NCI-H526 (cell line): Measurements from ENCODE around the gene ABCA5.

ENCODE experiments used
- DNase-seq, 2 experiments: peaks; one replicate each; lab custom pipeline; 2025; lab: John Stamatoyannopoulos, UW

The ABCA5 gene

GRCh38 chr17:69327060-69327831 lies at the start of gene ABCA5:
ABCA5 (minus strand) TSS chr17:69327133; CDS start chr17:69314415, 12,718 bp downstream.
- DNase-seq = peak; percentile 78 to 97

GRCh38 chr17:69375229-69375628 lies 48.3 kb upstream of the ABCA5 start:
- DNase-seq = no peak

- DNase-seq = no peak
Observed at GRCh38 chr17:69373069-69373468, 46.1 kb upstream of the ABCA5 start.

- DNase-seq = peak in 1 of 2 experiments; percentile 17
Observed at GRCh38 chr17:69367298-69367697, 40.4 kb upstream of the ABCA5 start.

GRCh38 chr17:69363488-69364210 lies 36.7 kb upstream of the ABCA5 start:
- no peak for DNase-seq

GRCh38 chr17:69361156-69361555 lies 34.2 kb upstream of the ABCA5 start:
- DNase-seq = no peak

GRCh38 chr17:69358688-69359596 lies 32.0 kb upstream of the ABCA5 start:
- DNase-seq = peak; percentile 13 to 50

- DNase-seq = peak; percentile 43 to 63
Observed at GRCh38 chr17:69357701-69358100, 30.8 kb upstream of the ABCA5 start.

GRCh38 chr17:69356625-69357024 lies 29.7 kb upstream of the ABCA5 start:
- no peak for DNase-seq

GRCh38 chr17:69350911-69351310 lies 24.0 kb upstream of the ABCA5 start:
- no peak for DNase-seq

GRCh38 chr17:69348429-69348828 lies 21.5 kb upstream of the ABCA5 start:
- DNase-seq = no peak

GRCh38 chr17:69346766-69347165 lies 19.8 kb upstream of the ABCA5 start:
- DNase-seq = no peak

- DNase-seq = no peak
Observed at GRCh38 chr17:69344939-69345338, 18.0 kb upstream of the ABCA5 start.

- DNase-seq = no peak
Observed at GRCh38 chr17:69342896-69343644, 16.1 kb upstream of the ABCA5 start.

- DNase-seq = no peak
Observed at GRCh38 chr17:69339937-69340336, 13.0 kb upstream of the ABCA5 start.

GRCh38 chr17:69336996-69337395 lies 10.1 kb upstream of the ABCA5 start:
- no peak for DNase-seq

- no peak for DNase-seq
Observed at GRCh38 chr17:69336580-69336979, 9.6 kb upstream of the ABCA5 start.

- DNase-seq = peak; percentile 12 to 49
Observed at GRCh38 chr17:69335058-69335457, 8.1 kb upstream of the ABCA5 start.

GRCh38 chr17:69333561-69333960 lies 6.6 kb upstream of the ABCA5 start:
- DNase-seq = no peak

GRCh38 chr17:69331756-69332155 lies 4.8 kb upstream of the ABCA5 start:
- no peak for DNase-seq

- DNase-seq = peak; percentile 43 to 71
Observed at GRCh38 chr17:69326377-69327059, 415 bp downstream of the ABCA5 start.
